GM21528 (cell line): ENCODE data around the gene ZNF423.
A peak's percentile ranks its signal among the peaks of the same experiment; 100 is the strongest.
"Not testable (repeated sequence)": the region's sequence is repeated elsewhere in the genome, so short reads cannot be mapped to it uniquely, and the experiment has no call there.

Experiments
- ATAC-seq: cut with Tn5 transposase; IDR thresholded peaks from one replicate; pipeline ENCODE4 v1.9.1; 2021; ENCODE audit warnings: mild to moderate bottlenecking, moderate library complexity; ENCODE audit not compliant: unreplicated experiment, low FRiP score

ZNF423 gene

DNA sequence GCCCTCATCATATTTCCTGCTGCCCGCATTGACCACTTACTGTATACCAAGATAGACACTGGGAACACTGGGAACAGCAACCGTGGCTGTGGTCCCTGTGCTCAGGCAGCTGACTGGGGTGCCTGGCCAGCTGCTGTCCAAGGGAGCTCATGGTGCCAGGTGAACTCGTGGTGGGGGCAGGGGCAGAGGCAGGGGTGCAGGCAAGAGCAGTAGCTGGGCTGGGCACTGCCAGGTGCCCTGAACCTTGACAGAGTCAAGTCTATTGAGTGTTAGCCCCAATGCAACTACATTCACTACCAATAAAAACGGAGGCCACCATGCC, 279.8 kb downstream of the ZNF423 start:
- no peak for ATAC-seq

DNA sequence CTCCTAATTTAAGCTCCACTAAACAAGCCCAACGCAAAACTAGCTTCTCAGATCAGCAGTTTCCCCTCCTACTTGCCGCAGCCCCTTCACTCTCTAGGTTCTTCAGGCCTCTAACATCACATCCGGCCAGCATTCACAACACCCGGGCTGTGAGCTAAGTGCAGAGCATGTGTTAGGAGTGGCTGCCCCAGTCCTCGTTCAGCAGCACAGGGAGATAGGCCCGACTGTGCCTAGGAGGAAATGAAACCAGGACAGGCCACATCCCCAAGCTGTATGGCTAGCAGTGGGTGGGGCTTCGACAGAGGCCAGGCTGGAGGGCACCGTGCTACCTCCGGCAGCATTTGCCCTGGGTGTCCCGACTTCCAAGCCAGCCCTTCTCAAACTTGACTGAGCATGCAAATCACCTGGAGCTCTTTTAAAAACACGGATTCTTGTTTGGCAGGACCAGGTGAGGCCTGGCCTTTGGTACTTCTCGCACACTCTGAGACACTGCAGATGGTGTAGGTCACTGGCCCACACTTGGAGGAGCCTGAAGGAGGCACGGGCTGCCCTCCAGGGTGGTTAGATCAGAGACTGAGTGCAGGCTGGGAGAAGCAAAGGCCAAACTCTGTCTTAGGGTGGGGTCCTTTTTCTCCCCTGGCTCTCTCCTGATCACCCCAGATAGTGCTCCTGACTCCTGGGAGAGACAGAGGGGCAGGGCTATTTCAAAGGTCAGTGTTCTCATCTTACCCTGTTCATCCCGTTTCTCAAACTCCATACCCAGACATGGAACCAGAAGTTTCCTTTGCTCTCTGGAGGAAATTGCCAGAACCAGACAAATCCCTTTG, 280.4 kb downstream of the ZNF423 start:
- peak; percentile 96 for ATAC-seq

DNA sequence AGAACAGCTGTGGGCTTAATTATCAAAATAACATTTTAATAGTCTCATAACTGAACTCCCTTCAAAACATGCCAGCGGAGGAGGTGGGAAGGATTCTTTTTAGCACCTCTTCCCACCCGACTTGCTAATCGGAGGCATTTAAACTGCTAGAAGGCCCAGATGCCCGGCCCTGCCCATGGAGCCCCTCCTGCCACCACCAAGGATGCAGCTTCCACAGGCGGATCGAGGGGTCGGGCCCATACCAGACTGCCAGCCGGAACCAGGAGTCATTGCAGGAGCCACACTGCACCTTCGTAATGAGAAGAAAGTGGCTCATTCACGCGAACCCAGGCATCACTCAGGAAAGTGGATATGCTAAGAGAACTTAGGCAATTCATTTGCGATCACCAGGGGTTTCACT, 281.1 kb downstream of the ZNF423 start:
- no peak for ATAC-seq

DNA sequence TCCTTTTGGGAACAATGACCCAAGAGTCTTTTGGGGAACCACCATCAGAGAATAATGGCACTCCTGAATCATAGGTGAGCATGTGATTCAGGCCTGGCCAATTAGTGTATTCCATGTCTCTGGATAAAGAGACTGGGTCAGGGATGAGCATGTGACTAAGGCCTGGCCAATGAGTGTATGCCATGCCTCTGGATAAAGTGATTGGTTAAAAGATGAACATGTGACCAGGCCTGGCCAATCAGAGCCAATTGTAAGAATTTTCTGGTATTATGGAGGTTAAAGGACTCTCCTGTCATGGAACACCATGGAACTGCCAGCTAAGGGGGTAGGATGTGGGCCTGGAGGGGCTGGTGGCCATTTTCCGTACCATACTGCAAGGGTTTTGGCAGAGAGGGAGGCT, 288.0 kb downstream of the ZNF423 start:
- no peak for ATAC-seq

DNA sequence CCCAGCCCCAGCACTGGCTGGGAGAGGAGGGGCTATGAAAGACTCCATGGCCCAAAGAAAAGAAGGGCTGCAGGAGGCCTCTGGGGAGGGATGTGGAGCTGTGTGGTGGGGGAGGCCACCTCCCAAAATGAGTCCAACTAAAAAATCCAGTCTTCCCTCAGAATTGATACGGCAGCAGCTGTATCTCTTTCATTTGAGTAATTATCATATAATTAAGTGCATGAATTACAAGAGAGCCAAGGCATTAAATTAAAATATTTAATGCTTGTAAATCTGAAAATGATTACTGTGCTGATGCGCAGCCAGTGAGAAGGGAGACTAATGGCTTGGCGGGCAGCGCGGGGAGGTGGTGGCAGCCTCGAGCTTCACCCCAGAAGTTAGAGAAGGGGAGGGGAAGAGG, 289.5 kb downstream of the ZNF423 start:
- ATAC-seq = no peak

DNA sequence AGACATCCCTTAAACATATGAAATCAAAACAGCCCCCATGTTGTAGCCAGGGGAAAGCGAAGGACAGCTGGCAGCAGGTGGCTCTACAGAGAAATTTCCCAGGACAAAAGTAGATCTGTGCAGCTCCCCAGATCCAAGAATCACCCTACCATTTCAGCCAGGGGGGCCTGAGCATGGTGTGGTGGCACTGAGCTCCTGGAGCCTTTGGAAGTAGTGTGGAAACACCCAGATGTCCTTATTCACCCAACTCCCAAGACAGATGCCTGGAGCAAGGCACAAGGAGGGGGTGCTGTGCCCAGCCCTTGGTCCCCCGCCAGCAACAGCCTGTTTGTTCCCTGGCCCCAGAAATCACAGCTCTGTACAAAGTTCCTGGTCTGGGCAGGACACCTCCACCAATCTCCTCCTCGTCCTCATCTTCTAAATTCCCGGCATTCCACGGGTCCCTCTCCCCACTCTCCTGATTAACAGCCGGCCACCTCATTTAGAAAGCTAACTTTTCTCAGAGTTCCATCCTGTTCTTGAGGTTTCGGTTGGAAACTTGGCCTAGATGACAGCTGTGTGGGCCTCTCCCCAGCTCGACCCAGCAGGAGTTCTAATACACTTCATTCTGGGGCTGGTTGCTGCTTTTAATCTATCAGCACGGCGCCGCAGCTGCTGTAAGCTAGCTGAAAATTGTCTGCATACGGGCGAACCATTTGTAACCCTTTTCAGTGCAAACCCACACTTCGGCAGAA, 291.2 kb downstream of the ZNF423 start:
- ATAC-seq = no peak

DNA sequence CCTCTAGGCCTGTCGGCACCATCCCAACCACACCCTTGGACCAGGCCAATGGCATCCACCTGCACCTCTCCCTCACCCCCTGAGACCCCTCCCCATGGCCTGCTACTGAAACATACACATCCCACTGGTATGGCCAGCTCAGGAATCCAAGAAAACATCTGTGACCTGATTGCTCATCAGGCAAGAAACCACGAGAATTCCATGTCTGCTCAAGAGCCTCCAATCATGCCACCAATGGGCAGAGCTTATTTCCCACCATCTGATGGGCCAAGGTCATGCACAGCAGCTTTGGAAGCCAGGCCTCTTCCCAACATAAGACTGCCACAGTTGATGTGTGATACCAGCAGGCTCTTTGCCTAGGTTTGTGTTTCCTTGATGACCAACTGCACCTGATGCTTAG, 292.2 kb downstream of the ZNF423 start:
- ATAC-seq = no peak

DNA sequence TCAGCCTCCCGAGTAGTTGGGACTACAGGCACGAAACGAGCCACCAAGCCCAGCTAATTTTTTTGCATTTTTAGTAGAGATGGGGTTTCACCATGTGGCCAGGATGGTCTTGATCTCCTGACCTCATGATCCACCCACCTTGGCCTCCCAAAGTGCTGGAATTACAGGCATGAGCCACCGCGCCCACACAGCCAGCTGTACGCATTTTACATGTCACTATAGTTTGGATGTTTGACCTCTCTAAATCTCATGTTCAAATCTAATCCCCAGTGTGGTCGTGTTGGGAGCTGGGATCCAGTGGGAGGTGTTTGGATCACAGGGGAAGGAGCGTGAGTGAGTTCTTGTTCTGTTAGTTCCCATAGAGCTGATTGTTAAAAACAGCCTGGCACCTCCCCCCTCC, 293.0 kb downstream of the ZNF423 start:
- ATAC-seq = not testable (repeated sequence)

DNA sequence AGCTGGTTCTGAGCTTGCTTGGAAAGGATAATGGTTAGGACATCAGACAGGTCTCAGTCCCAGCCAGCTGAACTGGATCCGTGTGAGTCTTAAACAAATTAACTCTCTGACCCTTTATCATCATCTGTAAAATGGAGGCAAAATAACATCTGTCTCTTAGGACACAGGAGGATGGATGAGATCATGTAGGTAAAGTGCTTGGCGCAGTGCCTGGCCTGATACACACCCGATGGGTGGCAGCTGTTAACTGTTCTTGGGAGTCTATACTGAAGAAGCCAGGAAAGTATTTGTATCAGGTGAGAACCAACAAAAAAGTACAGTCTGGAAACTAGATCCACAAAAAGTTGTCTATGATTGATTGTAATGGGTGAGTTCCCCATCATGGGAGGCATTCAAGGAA, 293.7 kb downstream of the ZNF423 start:
- no peak for ATAC-seq

DNA sequence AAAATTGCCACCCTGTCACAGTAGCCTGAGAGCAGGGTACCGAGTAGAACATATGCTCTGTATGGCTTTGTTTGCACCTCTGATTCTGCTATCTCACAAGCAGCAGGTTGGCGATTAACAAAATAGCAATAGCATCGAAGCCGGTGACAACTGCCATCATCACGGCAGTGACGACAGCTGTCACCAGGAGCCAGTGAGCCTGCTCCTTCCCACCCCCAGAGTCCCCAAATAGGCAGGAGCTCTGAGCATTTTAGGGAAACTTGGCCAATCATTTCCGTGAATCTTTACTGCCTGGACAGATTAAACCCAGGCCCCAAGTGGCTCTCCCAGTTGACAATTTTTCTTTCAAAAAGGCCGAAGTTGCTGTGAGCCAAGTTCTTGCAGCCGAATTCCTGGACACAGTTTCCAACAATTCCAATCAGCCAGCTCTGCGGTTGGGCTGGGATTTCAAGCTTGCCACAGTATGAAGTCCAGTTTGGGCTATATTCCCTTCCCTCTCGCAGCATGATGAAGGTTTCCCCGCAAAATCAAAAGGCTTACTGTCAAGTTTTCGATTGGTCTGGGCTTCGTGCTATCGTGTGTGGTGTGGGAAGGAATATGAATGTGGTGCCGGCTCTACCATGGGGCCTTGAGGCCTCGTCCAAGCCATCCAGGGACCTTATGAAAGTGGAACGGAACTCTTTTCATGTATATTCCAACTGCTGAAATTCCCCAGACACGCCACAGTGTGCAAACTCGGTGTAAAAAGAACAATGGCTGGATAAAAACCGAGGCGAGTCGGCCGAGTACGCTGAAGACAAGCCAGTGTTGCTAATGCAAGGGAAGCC, 295.7 kb downstream of the ZNF423 start:
- no peak for ATAC-seq

DNA sequence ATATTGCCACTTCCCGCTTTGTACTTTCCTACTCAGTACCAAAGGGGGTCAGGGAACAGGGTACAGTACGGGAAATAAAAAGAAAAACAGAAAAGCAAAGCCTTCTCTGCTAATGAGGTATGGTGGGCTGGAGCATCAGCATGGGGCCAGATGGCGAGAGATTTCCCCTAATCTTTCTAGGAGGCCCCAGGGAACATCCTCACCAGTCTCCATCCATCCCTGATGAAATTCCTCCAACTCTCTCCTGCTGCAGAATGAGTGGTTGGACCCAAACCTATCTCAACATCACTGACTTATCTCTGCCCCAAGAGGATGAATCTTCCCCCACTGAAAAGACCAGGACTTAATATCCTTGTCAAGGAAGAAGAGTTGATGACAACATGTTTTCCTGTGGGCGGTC, 296.7 kb downstream of the ZNF423 start:
- no peak for ATAC-seq

DNA sequence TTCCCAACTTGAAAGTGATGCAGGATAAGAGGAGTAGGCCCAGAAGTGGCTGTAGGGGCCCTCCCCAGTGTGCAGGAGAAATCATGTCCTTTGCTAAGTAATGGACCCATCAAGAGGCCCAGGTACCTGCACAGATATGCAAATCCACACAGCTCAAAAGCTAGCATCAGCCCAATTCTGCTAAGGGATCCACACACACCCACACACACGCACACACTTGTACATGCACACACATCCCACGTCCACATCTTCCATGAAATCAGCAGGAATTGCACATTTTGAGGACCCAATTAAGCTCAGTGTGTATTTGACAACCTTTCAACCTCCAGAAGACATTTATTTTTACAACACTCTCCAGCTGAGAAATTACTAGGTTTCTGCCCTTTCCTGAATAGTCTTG, 297.5 kb downstream of the ZNF423 start:
- no peak for ATAC-seq

DNA sequence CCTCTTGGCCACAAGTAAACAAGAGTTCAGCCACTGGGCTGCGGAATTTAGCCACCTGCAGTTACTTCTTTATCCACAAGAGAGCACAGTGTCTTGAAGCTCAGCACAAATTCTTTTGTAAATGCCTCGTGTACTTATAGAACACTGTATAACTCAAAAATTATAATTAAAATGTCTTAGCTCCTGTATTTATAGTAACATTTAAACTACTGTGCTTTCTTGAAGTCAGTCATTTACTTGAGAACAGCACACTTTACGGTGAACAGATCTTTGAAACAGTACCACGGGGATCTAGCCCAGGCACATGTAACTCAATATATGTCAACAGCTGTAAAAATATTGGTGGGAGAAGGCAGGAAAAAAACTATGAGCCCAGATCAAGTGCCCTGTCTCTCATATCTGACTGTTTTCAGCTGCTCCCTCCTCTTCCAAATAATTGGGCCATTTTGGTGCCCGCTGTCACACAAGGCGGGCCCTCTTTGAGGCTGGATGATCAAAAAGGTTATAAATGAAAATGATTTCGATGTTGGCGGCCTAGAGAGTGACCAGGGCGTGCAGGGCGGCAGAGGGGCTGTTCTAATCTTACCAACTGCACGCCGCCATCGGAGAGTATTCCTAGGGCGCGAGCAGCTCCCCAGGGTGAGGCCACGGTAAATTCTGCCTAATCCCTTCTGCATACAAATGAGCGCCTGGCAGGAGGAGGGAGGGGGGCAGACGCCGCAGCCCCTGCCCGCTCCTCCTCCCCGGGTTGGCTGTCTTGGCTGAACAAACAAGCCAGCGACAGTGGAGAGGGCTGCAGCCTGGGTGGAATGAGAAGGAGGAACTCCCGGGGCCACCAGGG, 299.1 kb downstream of the ZNF423 start:
- no peak for ATAC-seq

DNA sequence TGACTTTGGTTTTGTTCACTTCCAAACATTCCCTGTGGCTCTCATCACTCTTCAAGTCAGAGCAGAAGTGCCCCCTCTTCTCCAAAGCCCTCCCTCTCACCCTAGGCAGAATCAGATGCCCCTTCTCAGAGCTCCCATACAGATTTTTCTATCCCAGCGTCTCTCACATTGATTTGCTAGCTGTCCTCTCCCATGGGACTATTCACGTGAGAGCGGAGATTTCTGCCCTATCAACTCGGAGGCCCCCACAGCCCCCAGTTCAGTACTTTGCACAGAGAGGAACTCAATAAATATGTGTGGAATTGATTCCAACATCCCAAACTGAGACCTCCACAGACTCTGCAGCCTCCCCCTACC, 299.7 kb downstream of the ZNF423 start:
- no peak for ATAC-seq

DNA sequence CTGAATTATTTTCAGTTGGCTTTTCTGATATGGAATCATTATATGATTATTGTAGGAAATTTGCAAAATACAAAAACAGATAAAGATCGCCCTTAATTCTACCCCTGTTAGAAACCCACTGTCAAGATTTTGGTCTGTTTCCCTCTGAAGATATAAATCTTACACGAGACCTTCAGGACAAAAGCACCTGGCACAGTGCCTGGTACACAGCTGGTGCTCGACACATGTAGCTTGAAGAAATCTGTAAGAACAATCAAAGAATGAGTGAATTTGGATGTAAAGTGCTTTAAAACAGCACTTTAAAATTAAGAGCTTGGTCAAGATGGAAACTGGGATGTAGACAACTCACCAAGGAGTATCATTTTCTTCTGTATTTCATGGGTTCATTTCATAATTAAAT, 301.2 kb downstream of the ZNF423 start:
- no peak for ATAC-seq

DNA sequence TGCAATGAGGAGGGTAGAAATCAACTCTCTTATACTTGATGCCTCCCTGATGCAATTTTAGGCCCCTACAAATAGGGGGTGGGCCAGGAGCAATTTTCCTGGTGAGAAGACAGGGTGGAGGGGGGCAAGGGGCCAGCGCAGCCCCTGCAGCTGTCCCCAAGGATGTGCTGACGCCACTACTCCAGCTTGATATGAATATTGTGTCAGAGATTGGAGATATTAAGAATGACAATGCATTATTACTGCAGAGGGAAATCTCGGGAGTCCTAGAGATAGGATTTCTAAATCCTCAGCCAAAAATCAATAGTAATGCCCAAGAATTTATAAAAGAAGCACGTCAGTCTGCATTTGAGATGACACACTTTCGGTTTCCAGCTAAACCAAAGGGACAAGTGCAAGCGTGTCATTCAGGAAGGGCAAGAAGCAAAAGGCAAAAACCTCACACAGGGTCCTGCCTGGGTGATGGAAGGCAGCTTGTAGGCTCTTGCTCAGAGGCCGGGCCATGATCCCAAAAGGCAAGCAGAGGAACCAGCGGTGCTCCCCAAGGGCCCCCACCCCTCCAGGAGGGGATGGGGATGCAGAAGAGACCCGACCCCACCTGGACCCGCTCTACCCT, 303.5 kb downstream of the ZNF423 start:
- no peak for ATAC-seq

DNA sequence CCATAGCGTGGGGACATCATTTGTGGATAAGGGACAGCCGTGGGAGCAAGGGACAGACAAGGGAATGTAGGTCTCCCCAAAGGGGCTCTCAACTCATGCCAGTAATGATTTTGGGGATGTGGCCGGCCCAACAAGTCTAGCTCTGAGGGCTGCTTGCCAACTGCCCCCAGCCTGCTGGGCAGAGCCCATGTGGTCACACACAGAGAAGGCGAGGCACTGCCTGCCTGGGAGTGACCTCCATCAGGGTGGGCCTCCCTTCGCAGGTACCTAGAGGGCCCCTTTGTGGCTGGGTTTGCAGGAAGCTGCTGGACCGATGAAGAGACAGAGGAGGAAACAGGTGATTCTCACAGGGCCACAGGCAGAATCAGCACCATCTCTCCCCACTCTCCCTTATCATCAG, 305.2 kb downstream of the ZNF423 start:
- ATAC-seq = no peak

DNA sequence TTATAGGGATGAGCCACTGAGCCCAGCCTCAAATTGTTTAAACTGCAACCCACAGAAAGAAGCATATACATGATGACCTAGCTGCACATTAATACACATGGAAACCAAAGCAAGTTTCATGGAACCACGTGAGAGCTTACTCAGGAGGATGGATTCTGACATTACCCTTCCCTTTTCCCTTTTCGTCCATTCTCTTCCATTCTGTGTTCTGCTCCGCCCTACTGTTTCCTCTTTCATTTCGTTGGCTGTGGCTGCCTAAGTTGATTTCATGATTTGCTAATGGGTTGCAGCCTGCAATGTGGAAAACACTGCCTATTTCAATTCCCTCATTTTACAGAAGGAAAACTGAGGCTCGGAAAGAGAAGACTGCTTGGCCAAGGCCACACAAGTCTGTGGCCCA, 305.8 kb downstream of the ZNF423 start:
- no peak for ATAC-seq

DNA sequence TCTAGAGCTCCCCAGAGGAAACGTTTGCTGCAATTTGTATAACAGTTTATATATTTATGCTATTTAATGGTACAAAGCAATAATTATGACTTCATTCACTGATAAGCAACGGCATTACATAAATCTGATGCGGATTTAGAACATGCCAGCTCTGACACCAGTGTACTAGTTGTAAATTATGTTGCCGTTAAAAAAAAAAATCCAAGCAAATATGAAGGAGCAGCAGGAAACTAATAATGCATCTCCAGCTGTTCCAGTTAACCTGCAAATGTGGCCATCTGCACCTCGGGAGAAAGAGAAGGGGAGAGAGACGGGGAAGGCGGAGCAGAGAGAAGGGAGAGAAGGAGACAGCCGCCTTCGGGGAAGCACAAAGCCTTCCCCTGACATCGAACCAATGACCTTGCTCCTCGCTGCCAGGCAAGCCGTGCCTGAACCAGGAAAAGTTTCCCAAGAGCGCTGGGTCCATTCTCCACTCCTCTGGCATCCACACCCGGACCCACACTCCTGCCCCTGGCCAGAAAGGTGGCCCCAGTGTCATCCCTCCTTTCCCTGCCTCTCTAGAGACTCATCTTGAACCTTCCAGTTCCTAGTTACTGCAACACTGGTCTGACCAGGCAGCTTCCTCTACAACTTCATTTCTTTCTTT, 307.5 kb downstream of the ZNF423 start:
- ATAC-seq = no peak

DNA sequence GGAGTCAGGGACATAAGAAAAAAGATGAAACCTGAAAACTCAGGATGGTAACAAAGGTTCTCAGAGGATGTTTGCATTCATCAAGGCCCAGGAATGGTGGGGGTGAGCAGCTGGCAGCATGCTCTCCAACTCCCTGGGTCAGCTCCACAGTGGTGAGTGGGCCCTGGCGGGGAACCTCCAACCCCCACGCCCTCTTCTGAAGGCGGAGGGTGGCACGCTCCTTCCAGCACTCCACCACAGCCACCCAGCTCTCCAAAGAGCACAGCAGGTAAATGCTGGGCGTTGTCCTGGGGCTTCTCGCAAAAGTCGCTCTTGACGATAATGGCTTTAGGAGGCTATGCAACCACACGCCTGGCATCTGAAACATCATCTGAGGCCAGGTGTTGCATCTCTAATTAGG, 308.5 kb downstream of the ZNF423 start:
- no peak for ATAC-seq
